GM12892 (cell line): Measurements from ENCODE around the gene ROPN1B.

Experiments
- POLR2A ChIP-seq: IDR thresholded peaks from 2 replicates; pipeline ENCODE4 v1.6.1; 2011; ENCODE audit warnings: low read depth, low read length, control low read depth
- POLR2AphosphoS5 ChIP-seq: IDR thresholded peaks from 2 replicates; pipeline ENCODE4 v1.6.1; 2011; ENCODE audit warnings: low read depth, low read length, control low read depth

GRCh38 chr3:126022741-126023359 is 53.9 kb downstream of the ROPN1B start:
- TF ChIP-seq POLR2A (no peak), POLR2AphosphoS5 (no peak)
